WTC11 (cell line): Measurements from ENCODE around the gene BCAM. TPM values are rescaled to one million over a fixed set of nuclear protein-coding genes. Genes with fewer than 3 reads are reported as not detected.

Source experiments
- ATAC-seq: fragments of 200-7000 bp; cut with Tn5 transposase; 2 replicates; pipeline ENCODE4 v1.10.0; 2021; ENCODE audit warnings: mild to moderate bottlenecking, moderate library complexity
- Bru-seq: library from RNA; stranded (reverse); fragments of 400-500 nt; gene quantifications from one replicate; lab custom pipeline; 2021; lab: Mats Ljungman, UMichigan
- CTCF ChIA-PET: fragments of 300-600 bp; sonication (Branson Sonifier 250); formaldehyde crosslinking; loops from one replicate; lab custom pipeline; 2021; ENCODE audit warnings: antibody characterized with exemption; lab: Charles Lee
- POLR2A ChIA-PET: fragments of 350-600 bp; sonication (Branson Sonifier 250); formaldehyde crosslinking; loops from one replicate; lab custom pipeline; 2021; ENCODE audit warnings: antibody characterized with exemption; lab: Charles Lee
- DNase-seq: peaks from one replicate; pipeline ENCODE4 v3.0.0; 2021; ENCODE audit warnings: low spot score
- H3K27ac Mint-ChIP-seq: 2 replicates; pipeline ENCODE4 v1.8.0; 2021; ENCODE audit warnings: mixed read lengths
- H3K27me3 Mint-ChIP-seq: 2 replicates; pipeline ENCODE4 v1.8.0; 2021; ENCODE audit warnings: low read depth, mild to moderate bottlenecking, moderate library complexity, mixed read lengths
- H3K36me3 Mint-ChIP-seq: 2 replicates; pipeline ENCODE4 v1.8.0; 2021; ENCODE audit warnings: mixed read lengths
- H3K4me1 Mint-ChIP-seq: 2 replicates; pipeline ENCODE4 v1.8.0; 2022; ENCODE audit warnings: mixed read lengths
- H3K4me3 Mint-ChIP-seq: 2 replicates; pipeline ENCODE4 v1.8.0; 2021; ENCODE audit warnings: mild to moderate bottlenecking, moderate library complexity, mixed read lengths
- H3K9me3 Mint-ChIP-seq: 2 replicates; pipeline ENCODE4 v1.8.0; 2021; ENCODE audit warnings: mixed read lengths
- ARID4B ChIP-seq: sonication (generic); formaldehyde crosslinking; IDR thresholded peaks from 2 replicates; pipeline ENCODE4 v1.8.0; 2023; ENCODE audit warnings: missing genetic modification reagents, mild to moderate bottlenecking, borderline replicate concordance
- CBFB ChIP-seq: sonication (generic); formaldehyde crosslinking; IDR thresholded peaks from 2 replicates; pipeline ENCODE4 v1.8.1; 2022; ENCODE audit warnings: mild to moderate bottlenecking, low read depth, missing genetic modification reagents
- ESRRA ChIP-seq: sonication (generic); formaldehyde crosslinking; IDR thresholded peaks from 2 replicates; pipeline ENCODE4 v1.8.1; 2022; ENCODE audit warnings: mild to moderate bottlenecking, missing genetic modification reagents, borderline replicate concordance
- GABPB1 ChIP-seq: sonication (generic); formaldehyde crosslinking; IDR thresholded peaks from 2 replicates; pipeline ENCODE4 v1.8.1; 2023; ENCODE audit warnings: mild to moderate bottlenecking, missing genetic modification reagents
- GTF2I ChIP-seq: fragments of 250-450 bp; sonication (Bioruptor Pico); conservative IDR thresholded peaks from 2 replicates; pipeline ENCODE4 v1.4.0; 2021; ENCODE audit warnings: mild to moderate bottlenecking
- HMGXB4 ChIP-seq: sonication (generic); formaldehyde crosslinking; IDR thresholded peaks from 2 replicates; pipeline ENCODE4 v1.8.1; 2023; ENCODE audit warnings: mild to moderate bottlenecking, moderate library complexity, missing genetic modification reagents
- JUN ChIP-seq: sonication (generic); formaldehyde crosslinking; IDR thresholded peaks from 2 replicates; pipeline ENCODE4 v1.8.0; 2023; ENCODE audit warnings: mild to moderate bottlenecking, missing genetic modification reagents
- MLX ChIP-seq: sonication (generic); formaldehyde crosslinking; IDR thresholded peaks from 2 replicates; pipeline ENCODE4 v1.8.1; 2023; ENCODE audit warnings: mild to moderate bottlenecking, missing genetic modification reagents, moderate library complexity
- STAT6 ChIP-seq: sonication (generic); formaldehyde crosslinking; conservative IDR thresholded peaks from 2 replicates; pipeline ENCODE4 v1.8.1; 2023; ENCODE audit warnings: mild to moderate bottlenecking, low read depth, missing genetic modification reagents, moderate library complexity
- ZBTB21 ChIP-seq: sonication (generic); formaldehyde crosslinking; IDR thresholded peaks from 2 replicates; pipeline ENCODE4 v1.8.1; 2023; ENCODE audit warnings: mild to moderate bottlenecking, missing genetic modification reagents, borderline replicate concordance
- ZMAT4 ChIP-seq: fragments of 250-450 bp; sonication (Bioruptor Pico); IDR thresholded peaks from 2 replicates; pipeline ENCODE4 v1.9.0; 2021; ENCODE audit warnings: mild to moderate bottlenecking
- ZNF263 ChIP-seq: sonication (generic); formaldehyde crosslinking; IDR thresholded peaks from 2 replicates; pipeline ENCODE4 v1.8.1; 2022; ENCODE audit warnings: low read depth, mild to moderate bottlenecking, moderate library complexity, missing genetic modification reagents
- ZNF281 ChIP-seq: sonication (generic); formaldehyde crosslinking; IDR thresholded peaks from 2 replicates; pipeline ENCODE4 v1.8.0; 2023; ENCODE audit warnings: mild to moderate bottlenecking, missing genetic modification reagents
- ZNF396 ChIP-seq: fragments of 250-450 bp; sonication (Bioruptor Pico); IDR thresholded peaks from 2 replicates; pipeline ENCODE4 v1.8.0; 2021; ENCODE audit warnings: mild to moderate bottlenecking, moderate library complexity, borderline replicate concordance
- ZNF423 ChIP-seq: fragments of 250-450 bp; sonication (Bioruptor Pico); IDR thresholded peaks from 2 replicates; pipeline ENCODE4 v2.1.2; 2022; ENCODE audit warnings: mild to moderate bottlenecking, moderate library complexity
- ZSCAN18 ChIP-seq: fragments of 250-450 bp; sonication (Bioruptor Pico); IDR thresholded peaks from 2 replicates; pipeline ENCODE4 v2.1.2; 2022; ENCODE audit warnings: mild to moderate bottlenecking, moderate library complexity
- long read RNA-seq, 3 experiments: library from RNA in 1 of 3; library from capped mRNA in 1 of 3; library from polyadenylated mRNA in 1 of 3; unstranded in 2 of 3; stranded (forward) in 1 of 3; transcript quantifications; one replicate each; pipeline ENCODE4 v2.0.0, GENCODE V29; 2021
- total RNA-seq: library from RNA; stranded (reverse); gene quantifications from 3 replicates; pipeline ENCODE4 v1.2.3, GENCODE V29; 2021

BCAM gene
- total RNA-seq (73.1 to 89.5 TPM (median 80.0 TPM) in 3 replicates), Bru-seq, nascent RNA (percentile 56 among the genes with signal in this experiment)
- long read RNA-seq, experiment 1, transcript BCAM-209 (14 exons, 3,414 nt), result minor isoform, 5 of 50 reads
- long read RNA-seq, experiment 1, transcript BCAM-201 (15 exons, 2,453 nt), result major isoform, 38 of 50 reads
- long read RNA-seq, experiment 1, partial matches to known transcripts, result 4 of 50 reads
- long read RNA-seq, experiment 1, other reads (novel, unspliced or antisense), result 3 of 50 reads
- long read RNA-seq, experiment 2, transcript BCAM-201 (15 exons, 2,453 nt), result major isoform, 37 of 101 reads
- long read RNA-seq, experiment 2, partial matches to known transcripts, result 44 of 101 reads
- long read RNA-seq, experiment 2, other reads (novel, unspliced or antisense), result 19 of 101 reads
- long read RNA-seq, experiment 3, transcript BCAM-201 (15 exons, 2,453 nt), result major isoform, 5 of 6 reads
- long read RNA-seq, experiment 3, partial matches to known transcripts, result 1 of 6 reads
- long read RNA-seq, experiment 3, other reads (novel, unspliced or antisense), result 0 of 6 reads

GRCh38 chr19:44808463-44809371, at the start of gene BCAM:
TSS of gene BCAM (plus strand) at chr19:44809103. CDS start at chr19:44809125, 22 bp downstream.
- ATAC-seq (peak; percentile 30), DNase-seq (peak; percentile 70)
- H3K9me3 Mint-ChIP-seq, result no peaks in the 10 kb centered on the region
- H3K4me3 Mint-ChIP-seq, result peak within 1 kb of the TSS; percentile 75
- peaks cover 42% of the 10 kb centered on the region for H3K4me1 Mint-ChIP-seq
- peaks cover 78% of the 10 kb centered on the region for H3K27me3 Mint-ChIP-seq
- peak within 1 kb of the TSS; percentile 95 for H3K27ac Mint-ChIP-seq
- ChIA-PET POLR2A (interaction anchor here (0.6 to 1.8 kb wide), 7 partner anchors 14 to 97 kb away, joined by 3 to 10 read pairs (median 5); partner anchors contain the start of genes APOE and NECTIN2), CTCF (interaction anchor here (1.0 to 5.0 kb wide), 14 partner anchors 9 to 86 kb away, joined by 3 to 74 read pairs (median 9); partner anchors contain the start of genes CBLC and NECTIN2)
- peaks cover 6% of the 10 kb centered on the region for H3K36me3 Mint-ChIP-seq
- TF ChIP-seq HMGXB4 (0 out of 2 replicates have a peak, but pooled peaks have one; percentile 10), MLX (CRISPR knock-in tag) (no peak), GABPB1 (CRISPR knock-in tag) (0 out of 2 replicates have a peak, but pooled peaks have one; percentile 8), ESRRA (CRISPR knock-in tag) (no peak), ZNF263 (CRISPR knock-in tag) (peak; percentile 34; the same call in 1 of the 2 replicates), ZNF396 (CRISPR knock-in tag) (no peak), ZNF423 (CRISPR knock-in tag) (peak; percentile 25; the same call in 1 of the 2 replicates), JUN (no peak), ZBTB21 (CRISPR knock-in tag) (no peak), ARID4B (CRISPR knock-in tag) (no peak), ZNF281 (CRISPR knock-in tag) (no peak), ZMAT4 (CRISPR knock-in tag) (no peak), ZSCAN18 (CRISPR knock-in tag) (no peak), GTF2I (CRISPR knock-in tag) (no peak), STAT6 (CRISPR knock-in tag) (no peak), CBFB (CRISPR knock-in tag) (no peak)
